IMR-90 (cell line): ENCODE measurements around the gene CEP57L1. TPM values are rescaled to one million over a fixed set of nuclear protein-coding genes. Genes with fewer than 3 reads are reported as not detected.

Experiments used
- ATAC-seq: fragments of 200-7000 bp; cut with Tn5 transposase; 2 replicates; pipeline ENCODE4 v1.9.1; 2020; ENCODE audit warnings: low read depth, mild to moderate bottlenecking, moderate library complexity
- BruUV-seq: library from RNA; stranded (reverse); fragments of 400-500 nt; replicated peaks from 2 replicates; lab custom pipeline; 2021; lab: Mats Ljungman, UMichigan
- CTCF ChIA-PET: fragments of 300-600 bp; formaldehyde crosslinking; extraction: SDS; loops from one replicate; lab custom pipeline; 2021; ENCODE audit warnings: antibody characterized with exemption; lab: Yijun Ruan, JAX
- POLR2A ChIA-PET: fragments of 300-600 bp; sonication (Branson Sonifier 250); formaldehyde crosslinking; loops from one replicate; lab custom pipeline; 2022; ENCODE audit warnings: antibody characterized with exemption; ENCODE audit not compliant: unreplicated experiment; lab: Charles Lee
- DNase-seq: peaks from one replicate; pipeline ENCODE4 v3.0.0; 2013
- H2AFZ ChIP-seq: replicated peaks from 2 replicates; pipeline ENCODE3; 2013; ENCODE audit warnings: low read length, mild to moderate bottlenecking; ENCODE audit not compliant: poor library complexity
- H2AK5ac ChIP-seq: 2 replicates; pipeline ENCODE4 v1.6.1; 2013; ENCODE audit warnings: low read depth, low read length, inconsistent platforms
- H2AK9ac ChIP-seq: replicated peaks from 2 replicates; pipeline ENCODE3; 2013; ENCODE audit warnings: mild to moderate bottlenecking, low read depth, low read length, moderate library complexity; ENCODE audit not compliant: poor library complexity
- H2BK120ac ChIP-seq: 2 replicates; pipeline ENCODE4 v1.6.1; 2013; ENCODE audit warnings: low read depth, low read length, inconsistent platforms
- H2BK15ac ChIP-seq: 3 replicates; pipeline ENCODE4 v1.6.1; 2013; ENCODE audit warnings: low read depth, low read length, inconsistent platforms
- H2BK20ac ChIP-seq: 2 replicates; pipeline ENCODE4 v1.6.1; 2013; ENCODE audit warnings: low read depth, mild to moderate bottlenecking, inconsistent platforms, low read length, moderate library complexity
- H2BK5ac ChIP-seq: 2 replicates; pipeline ENCODE4 v1.6.1; 2013; ENCODE audit warnings: mild to moderate bottlenecking, low read depth, low read length, inconsistent platforms; ENCODE audit not compliant: poor library complexity, severe bottlenecking
- H3K14ac ChIP-seq: replicated peaks from 2 replicates; pipeline ENCODE4 v1.6.1; 2013; ENCODE audit warnings: low read depth, low read length, inconsistent platforms
- H3K18ac ChIP-seq: 2 replicates; pipeline ENCODE4 v1.6.1; 2013; ENCODE audit warnings: low read depth, low read length, control low read depth
- H3K23ac ChIP-seq: 2 replicates; pipeline ENCODE4 v1.6.1; 2013; ENCODE audit warnings: low read depth, low read length, inconsistent platforms
- H3K27ac ChIP-seq: 2 replicates; pipeline ENCODE4 v1.5.1; 2013; ENCODE audit warnings: mild to moderate bottlenecking, control low read depth, low read length; ENCODE audit not compliant: insufficient read depth
- H3K27me3 ChIP-seq: 2 replicates; pipeline ENCODE4 v1.6.1; 2013; ENCODE audit warnings: low read length; ENCODE audit not compliant: control insufficient read depth, insufficient read depth
- H3K36me3 ChIP-seq: 2 replicates; pipeline ENCODE4 v1.6.1; 2013; ENCODE audit warnings: low read length, mixed read lengths; ENCODE audit not compliant: control insufficient read depth, insufficient read depth
- H3K4ac ChIP-seq: 2 replicates; pipeline ENCODE4 v1.6.1; 2013; ENCODE audit warnings: low read depth, low read length, inconsistent platforms
- H3K4me1 ChIP-seq: 2 replicates; pipeline ENCODE4 v1.6.1; 2013; ENCODE audit warnings: low read length, mixed read lengths; ENCODE audit not compliant: control insufficient read depth, insufficient read depth
- H3K4me2 ChIP-seq: 2 replicates; pipeline ENCODE4 v1.6.1; 2013; ENCODE audit warnings: low read depth, mild to moderate bottlenecking, control low read depth, low read length, moderate library complexity
- H3K4me3 ChIP-seq: 2 replicates; pipeline ENCODE4 v1.5.1; 2013; ENCODE audit warnings: low read depth, mild to moderate bottlenecking, control low read depth, low read length, moderate library complexity; ENCODE audit not compliant: insufficient read depth
- H3K56ac ChIP-seq: 2 replicates; pipeline ENCODE4 v1.6.1; 2013; ENCODE audit warnings: low read length, inconsistent platforms; ENCODE audit not compliant: insufficient read depth; ENCODE audit errors: extremely low read depth
- H3K79me1 ChIP-seq, 2 experiments: 2 replicates each; pipeline ENCODE4 v1.6.1; 2013; ENCODE audit warnings: low read length in 2 of 2, inconsistent platforms in 1 of 2, low read depth in 1 of 2
- H3K9ac ChIP-seq: 2 replicates; pipeline ENCODE4 v1.6.1; 2013; ENCODE audit warnings: low read depth, low read length, control low read depth
- H3K9me1 ChIP-seq: 2 replicates; pipeline ENCODE4 v1.6.1; 2013; ENCODE audit warnings: low read length, inconsistent platforms; ENCODE audit not compliant: insufficient read depth
- H3K9me3 ChIP-seq: 2 replicates; pipeline ENCODE4 v1.6.1; 2013; ENCODE audit warnings: low read length; ENCODE audit not compliant: control insufficient read depth, insufficient read depth
- H4K20me1 ChIP-seq: 2 replicates; pipeline ENCODE4 v1.6.1; 2013; ENCODE audit warnings: low read length, inconsistent platforms; ENCODE audit not compliant: insufficient read depth
- H4K5ac ChIP-seq: 2 replicates; pipeline ENCODE4 v1.6.1; 2013; ENCODE audit warnings: mild to moderate bottlenecking, low read depth, low read length, control low read depth
- H4K8ac ChIP-seq, 2 experiments: 2 replicates each; pipeline ENCODE4 v1.6.1; 2013; ENCODE audit warnings: low read depth in 2 of 2, low read length in 2 of 2, control low read depth in 1 of 2, inconsistent platforms in 1 of 2
- H4K91ac ChIP-seq: 2 replicates; pipeline ENCODE4 v1.6.1; 2013; ENCODE audit warnings: low read depth, low read length, inconsistent platforms; ENCODE audit not compliant: insufficient read depth
- BHLHE40 ChIP-seq: fragments of 150-350 bp; IDR thresholded peaks from 2 replicates; pipeline ENCODE4 v1.6.1; 2016; ENCODE audit warnings: mild to moderate bottlenecking, low read depth, low read length
- CEBPB ChIP-seq: IDR thresholded peaks from 2 replicates; pipeline ENCODE4 v1.6.1; 2012; ENCODE audit warnings: low read depth, low read length, improper control_type of control experiment
- ELK1 ChIP-seq: fragments of 150-350 bp; IDR thresholded peaks from 2 replicates; pipeline ENCODE4 v1.6.1; 2016; ENCODE audit warnings: low read depth, mild to moderate bottlenecking, low read length, moderate library complexity, borderline replicate concordance
- FOS ChIP-seq: fragments of 150-350 bp; IDR thresholded peaks from 2 replicates; pipeline ENCODE4 v1.6.1; 2016; ENCODE audit warnings: low read depth, low read length
- MAFK ChIP-seq: IDR thresholded peaks from 2 replicates; pipeline ENCODE4 v1.6.1; 2012; ENCODE audit warnings: low read depth, low read length, improper control_type of control experiment
- MXI1 ChIP-seq: IDR thresholded peaks from 2 replicates; pipeline ENCODE4 v1.6.1; 2012; ENCODE audit warnings: low read depth, mild to moderate bottlenecking, low read length, moderate library complexity, borderline replicate concordance
- NFE2L2 ChIP-seq: fragments of 150-350 bp; IDR thresholded peaks from 2 replicates; pipeline ENCODE4 v1.6.1; 2016; ENCODE audit warnings: low read depth, mild to moderate bottlenecking, low read length
- POLR2A ChIP-seq: IDR thresholded peaks from 2 replicates; pipeline ENCODE4 v1.6.1; 2012; ENCODE audit warnings: mild to moderate bottlenecking, low read depth, low read length
- SMC3 ChIP-seq: fragments of 150-350 bp; IDR thresholded peaks from 2 replicates; pipeline ENCODE4 v1.6.1; 2016; ENCODE audit warnings: low read depth, mild to moderate bottlenecking, antibody characterized with exemption, low read length, moderate library complexity
- WGBS, 2 experiments: methylation state at CpG; one replicate each; pipeline versions ENCODE4 v1.1.5 to v1.1.7; 2013; ENCODE audit warnings: missing lambda C conversion rate in 2 of 2; ENCODE audit not compliant: insufficient read length in 1 of 2; ENCODE audit errors: extremely low coverage in 2 of 2; 5-methylcytosine and 5-hydroxymethylcytosine counted together
- dilution Hi-C: fragments of 300-500 bp; cut with HindIII; formaldehyde crosslinking; loops from one replicate; pipeline ENCODE4 v1.14.3; 2018; ENCODE audit warnings: low sequenced_read_pairs; ENCODE audit not compliant: unreplicated experiment
- in situ Hi-C: fragments of 300-500 bp; cut with MboI; formaldehyde crosslinking; loops from 3 replicates; pipeline ENCODE4 v1.14.3; 2019; ENCODE audit warnings: low sequenced_read_pairs, inconsistent platforms, mixed read lengths
- intact Hi-C: fragments of 100-400 bp; cut with micrococcal nuclease; formaldehyde crosslinking; loops from 2 replicates; pipeline ENCODE4 v1.10.0; 2022
- polyA plus RNA-seq, 3 experiments: library from polyadenylated mRNA; depleted of rRNA; stranded (reverse); fragments of >200 nt; gene quantifications; 2 replicates each; pipeline ENCODE4 v1.2.3, GENCODE V29; 2012; ENCODE audit warnings: low replicate concordance in 1 of 3
- total RNA-seq: library from RNA; depleted of rRNA; stranded (reverse); fragments of >200 nt; gene quantifications from 2 replicates; pipeline ENCODE4 v1.2.3, GENCODE V29; 2012

CEP57L1 gene
- total and polyA plus RNA-seq, 2 of the 4 experiments (the other 2 are of a cell fraction), result 10.3 to 21.9 TPM

- H3K4ac ChIP-seq, result no peak overlapping the region
- H3K27me3 ChIP-seq, result peaks cover 8% of the 10 kb centered on the region
- H3K9me3 ChIP-seq, result no peaks in the 10 kb centered on the region
- no peak overlapping the region for H4K8ac ChIP-seq
- no peak overlapping the region for H3K4me2 ChIP-seq
- BruUV-seq, result no TSS peak
- no peak overlapping the region for H3K9ac ChIP-seq
- ATAC-seq, result no peak
- H2BK120ac ChIP-seq, result no peak overlapping the region
- TF ChIP-seq POLR2A (no peak), MXI1 (no peak), FOS (no peak), BHLHE40 (no peak), CEBPB (no peak), NFE2L2 (no peak), MAFK (no peak), ELK1 (no peak), SMC3 (no peak)
- WGBS, 2 experiments, result no CpG with 5 or more reads among the region's 1 CpG
- H2AK9ac ChIP-seq, result no peak overlapping the region
- H3K56ac ChIP-seq, result no peak overlapping the region
- no peak overlapping the region for H2AK5ac ChIP-seq
- H2BK20ac ChIP-seq, result no peak overlapping the region
- ChIA-PET CTCF (interaction anchor here (1.3 kb wide), 2 partner anchors 9 kb away, joined by 3 to 4 read pairs; no protein-coding TSS in a partner anchor), POLR2A (no interaction called here)
- H3K27ac ChIP-seq, result no peak overlapping the region
- no peaks in the 10 kb centered on the region for H4K20me1 ChIP-seq
- in situ Hi-C loops, result loop anchor here (25.0 kb wide), 1 partner anchor 208 kb away; the partner anchor contains the start of gene CD164
- no peaks in the 10 kb centered on the region for H3K79me1 ChIP-seq
- H2AFZ ChIP-seq, result no peak overlapping the region
- no peaks in the 10 kb centered on the region for H3K9me1 ChIP-seq
- no peak overlapping the region for H4K5ac ChIP-seq
- no peak overlapping the region for H3K23ac ChIP-seq
- H2BK5ac ChIP-seq, result no peak overlapping the region
- H3K4me3 ChIP-seq, result no peak overlapping the region
- intact Hi-C loops, result no loop called here
- H4K91ac ChIP-seq, result no peak overlapping the region
- dilution Hi-C loops, result no loop called here
- no peaks in the 10 kb centered on the region for H3K36me3 ChIP-seq
- no peak overlapping the region for H2BK15ac ChIP-seq
- no peaks in the 10 kb centered on the region for H3K4me1 ChIP-seq
- no peak for DNase-seq
- no peak overlapping the region for H3K18ac ChIP-seq
- no peak overlapping the region for H3K14ac ChIP-seq
These were observed 83.6 kb downstream of the CEP57L1 start for GRCh38 chr6:109178921-109179320.
